GM18909 (cell line): ENCODE data around the gene TNFRSF11A.
A peak's percentile ranks its signal among the peaks of the same experiment; 100 is the strongest.

Experiments used
- ATAC-seq: cut with Tn5 transposase; IDR thresholded peaks from one replicate; pipeline ENCODE4 v1.9.1; 2021; ENCODE audit warnings: mild to moderate bottlenecking; ENCODE audit not compliant: unreplicated experiment, poor library complexity

TNFRSF11A gene

GRCh38 chr18:62324181-62324828 is 805 bp upstream of the TNFRSF11A start:
- ATAC-seq = no peak

- ATAC-seq = peak; percentile 35
Observed at GRCh38 chr18:62325806-62326645, 916 bp downstream of the TNFRSF11A start.

- ATAC-seq = no peak
Observed at GRCh38 chr18:62326646-62327348, 1.7 kb downstream of the TNFRSF11A start.

GRCh38 chr18:62327977-62328376 is 2.9 kb downstream of the TNFRSF11A start:
- no peak for ATAC-seq

GRCh38 chr18:62328586-62329525 is 3.7 kb downstream of the TNFRSF11A start:
- no peak for ATAC-seq

DNA sequence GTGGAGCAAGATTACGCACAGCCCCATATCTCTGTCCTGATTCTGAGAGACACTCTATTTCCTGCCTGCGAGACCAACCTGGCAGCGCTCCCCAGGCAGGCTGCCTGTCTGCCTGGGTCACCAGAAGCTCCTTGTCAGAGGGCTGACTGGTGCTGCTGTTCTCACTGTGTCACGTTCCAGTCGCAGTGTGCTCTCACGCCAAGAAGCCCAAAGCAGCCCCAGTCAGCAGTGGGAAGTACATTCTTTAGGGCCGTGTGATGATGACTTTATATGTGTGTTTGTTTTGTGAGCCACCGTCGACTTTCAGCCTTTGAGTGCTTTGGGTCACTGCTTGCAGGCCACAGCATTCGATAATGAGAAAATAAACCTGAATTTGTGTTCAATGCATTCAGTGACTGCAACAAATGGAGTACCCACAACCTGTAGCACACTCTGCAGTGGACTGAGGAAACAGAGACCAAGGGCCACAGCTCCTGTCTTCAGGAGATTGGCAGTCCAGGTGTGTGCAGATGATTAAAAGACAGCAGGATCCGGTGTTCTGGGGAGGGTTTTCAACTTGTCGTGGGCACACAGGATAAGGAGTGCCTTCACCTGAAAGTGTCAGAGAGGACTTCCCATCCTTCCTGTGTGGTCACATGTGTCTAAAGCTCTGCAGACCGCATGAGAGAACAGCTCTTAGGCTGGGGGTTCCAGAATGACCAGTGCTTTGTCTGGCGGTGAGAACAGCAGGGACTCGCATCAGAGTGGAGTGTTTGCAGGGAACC is 4.8 kb downstream of the TNFRSF11A start:
- peak; percentile 50 for ATAC-seq

DNA sequence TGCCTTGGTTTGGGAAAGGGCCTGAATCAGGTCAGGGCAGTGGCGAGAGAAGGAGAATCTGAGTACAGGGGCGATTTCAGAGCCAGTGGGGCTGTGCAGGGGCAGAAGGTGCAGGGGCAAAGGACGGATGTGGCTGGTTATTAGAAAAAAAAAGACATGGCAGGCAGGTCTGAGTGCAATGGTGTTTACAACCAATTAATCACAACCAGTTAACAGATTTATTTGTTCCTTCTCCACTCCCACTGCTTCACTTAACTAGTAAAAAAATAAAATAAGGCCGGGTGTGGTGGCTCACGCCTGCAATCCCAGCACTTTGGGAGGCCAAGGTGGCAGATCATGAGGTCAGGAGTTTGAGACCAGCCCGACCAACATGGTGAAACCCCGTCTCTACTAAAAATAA is 5.5 kb downstream of the TNFRSF11A start:
- ATAC-seq = no peak

GRCh38 chr18:62331581-62332356 is 6.7 kb downstream of the TNFRSF11A start:
- ATAC-seq = no peak

DNA sequence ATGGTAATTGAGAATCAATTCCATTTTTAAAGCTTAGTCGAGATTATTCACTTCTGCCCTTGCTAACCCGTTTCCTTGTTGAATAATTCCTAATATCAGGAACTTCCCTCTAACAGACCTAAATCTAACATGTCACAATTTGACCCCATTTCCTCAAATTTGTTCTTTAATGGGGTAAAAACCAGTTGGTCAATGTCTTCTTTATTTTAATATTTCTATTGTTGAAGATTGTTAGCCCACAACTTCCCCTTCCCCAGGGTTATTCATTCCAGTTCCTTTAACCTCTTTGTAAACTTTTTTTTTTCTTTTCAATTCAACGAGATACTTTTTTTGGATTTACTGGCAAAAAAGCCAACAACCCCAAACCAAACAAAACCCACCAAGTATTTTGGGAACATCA is 7.3 kb downstream of the TNFRSF11A start:
- no peak for ATAC-seq

DNA sequence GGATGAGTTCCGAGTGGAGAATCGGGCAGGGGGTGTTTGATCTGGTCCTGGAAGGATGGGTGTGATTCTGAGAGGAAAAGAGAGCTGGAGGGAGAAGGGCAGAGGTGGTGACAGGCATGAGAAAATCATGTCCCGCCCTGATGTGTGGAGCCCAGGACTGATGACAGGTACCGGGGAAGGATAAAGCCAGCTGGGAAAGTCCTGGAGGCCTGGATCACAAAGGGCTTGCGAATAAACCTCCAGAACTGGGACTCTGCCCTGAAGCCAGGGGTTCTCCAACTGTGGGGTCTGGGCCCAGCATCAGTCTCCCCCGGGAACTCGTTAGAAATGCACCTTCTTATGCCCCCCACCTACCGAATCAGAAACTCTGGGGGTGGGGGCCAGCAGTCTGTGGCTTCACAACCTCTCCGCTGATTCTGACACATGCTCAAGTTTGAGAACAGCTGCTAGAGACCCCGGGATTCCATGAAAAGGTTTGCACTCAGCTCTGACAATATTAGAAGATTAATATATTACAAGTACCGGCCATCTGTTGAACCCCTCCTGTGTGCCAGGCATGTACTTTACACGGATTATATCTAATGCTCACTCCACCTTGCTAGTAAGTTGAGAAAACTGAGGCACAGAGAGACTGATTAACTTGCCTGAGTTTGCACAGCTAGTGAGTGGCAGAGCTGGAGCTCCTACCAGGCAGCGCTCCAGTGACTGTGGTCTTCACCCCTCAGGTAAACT is 8.0 kb downstream of the TNFRSF11A start:
- ATAC-seq = no peak

- no peak for ATAC-seq
Observed at GRCh38 chr18:62334120-62334519, 9.0 kb downstream of the TNFRSF11A start.

GRCh38 chr18:62335494-62335893 is 10.4 kb downstream of the TNFRSF11A start:
- ATAC-seq = peak; percentile 48

GRCh38 chr18:62336618-62337017 is 11.5 kb downstream of the TNFRSF11A start:
- ATAC-seq = no peak

DNA sequence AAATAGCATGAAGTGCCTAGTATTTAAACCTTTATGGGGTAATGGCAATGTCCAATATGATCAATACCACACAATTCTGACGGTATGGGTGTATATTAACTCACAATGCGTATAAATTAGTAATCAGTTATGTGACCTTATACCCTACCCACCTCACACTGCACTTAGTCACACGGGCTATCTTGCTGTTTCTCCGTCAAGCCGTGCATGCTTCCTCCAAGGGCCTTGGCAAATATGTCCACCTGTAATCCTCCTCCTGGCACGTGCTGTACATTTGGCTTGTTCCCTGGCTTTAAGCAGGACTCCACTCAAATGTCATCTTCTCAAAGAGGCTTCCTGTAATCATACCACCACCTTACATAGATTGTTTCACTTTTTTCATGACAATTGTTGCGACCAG is 12.2 kb downstream of the TNFRSF11A start:
- ATAC-seq = no peak

GRCh38 chr18:62338446-62339105 is 13.5 kb downstream of the TNFRSF11A start:
- peak; percentile 53 for ATAC-seq

DNA sequence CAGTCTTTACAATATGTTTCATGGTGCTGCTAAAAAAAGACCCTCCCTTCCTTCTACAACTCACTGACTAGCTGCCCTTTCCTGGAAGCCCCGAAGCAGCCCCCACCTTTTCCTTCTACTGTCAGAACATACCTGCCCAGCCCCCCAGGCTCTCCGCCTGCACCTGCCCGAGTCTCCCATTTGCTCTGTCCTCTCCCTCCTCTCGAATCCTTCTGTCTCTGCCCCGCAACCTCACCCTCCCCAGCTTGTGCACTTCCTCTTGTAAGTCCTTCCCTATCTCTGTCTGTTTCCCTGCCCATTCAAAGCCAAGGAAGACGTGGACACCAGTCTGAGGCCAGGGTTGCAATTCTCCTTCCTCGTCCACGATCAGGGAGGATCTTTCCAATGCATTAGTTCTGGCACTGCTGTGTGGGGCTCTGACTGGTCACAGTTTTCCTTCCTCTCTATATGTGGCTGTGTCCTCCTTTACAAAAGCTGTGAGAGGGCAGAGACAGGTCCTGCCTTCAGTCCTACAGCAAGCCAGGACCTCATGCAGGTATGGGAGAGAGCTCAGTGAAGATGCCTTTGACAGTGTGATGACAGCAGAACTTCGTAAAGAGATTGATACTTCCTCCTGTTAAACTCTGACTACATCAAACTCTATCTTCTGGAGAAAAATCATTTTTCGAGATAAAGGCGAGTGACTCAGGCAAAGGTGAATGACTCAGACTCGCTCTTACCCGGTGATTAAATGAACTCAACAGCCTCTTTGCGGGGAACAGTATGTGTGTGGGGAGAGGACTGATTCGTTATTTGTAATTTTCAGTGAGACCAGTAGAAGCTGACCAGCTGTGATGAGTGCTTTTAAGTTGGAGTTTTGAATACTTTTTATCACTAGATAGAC is 14.2 kb downstream of the TNFRSF11A start:
- no peak for ATAC-seq

DNA sequence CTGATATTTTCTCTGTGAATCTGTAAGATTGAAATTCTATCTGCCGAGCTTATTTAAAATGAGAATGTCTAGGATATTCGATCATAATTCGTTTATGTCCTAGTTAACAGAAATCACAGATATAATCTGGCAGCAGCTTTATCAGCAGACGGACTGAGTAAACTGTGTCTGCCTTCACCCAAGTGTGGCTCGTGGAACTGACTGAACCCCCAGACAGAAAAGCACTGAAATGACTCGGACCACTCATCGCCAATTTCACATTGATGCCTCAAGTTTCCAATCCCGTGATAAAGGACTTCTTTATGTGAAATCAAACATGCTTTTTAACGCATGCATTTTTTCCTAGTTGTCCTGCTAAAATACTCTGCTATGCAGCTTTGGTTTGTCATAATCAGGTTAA is 15.9 kb downstream of the TNFRSF11A start:
- ATAC-seq = no peak
